Caki2 (cell line): Measurements from ENCODE around the gene BANF2. TPM values are rescaled to one million over a fixed set of nuclear protein-coding genes. Genes with fewer than 3 reads are reported as not detected.

Experiments
- DNase-seq: peaks from one replicate; pipeline ENCODE4 v3.0.0-alpha.2; 2015; ENCODE audit warnings: low read depth
- in situ Hi-C: cut with HindIII; loops from 2 replicates; pipeline ENCODE4 v1.10.0; 2016; ENCODE audit warnings: low sequenced_read_pairs, low pct_unique_long_range_greater_than_20kb, mixed read lengths
- total RNA-seq: library from RNA; depleted of rRNA; stranded (reverse); fragments of >200 nt; shearing (Covaris generic); gene quantifications from 2 replicates; pipeline ENCODE4 v1.2.3, GENCODE V29; 2014; ENCODE audit warnings: low replicate concordance

Gene BANF2
- total RNA-seq, 1 experiment from 2014 or later = not detected

- no peak for DNase-seq
- in situ Hi-C loops = no loop called here
Measured at GRCh38 chr20:17662333-17663039, 37.3 kb upstream of the BANF2 start.

- in situ Hi-C loops = no loop called here
Measured at GRCh38 chr20:17663040-17663399, 36.7 kb upstream of the BANF2 start.

GRCh38 chr20:17663486-17663885 is 36.3 kb upstream of the BANF2 start:
- in situ Hi-C loops = no loop called here
- DNase-seq = no peak

More at GRCh38 chr20:17663040-17663399, 36.7 kb upstream of the BANF2 start:
- DNase-seq = no peak

GRCh38 chr20:17664025-17664633 is 35.6 kb upstream of the BANF2 start:
- in situ Hi-C loops = no loop called here
- DNase-seq = no peak

GRCh38 chr20:17665756-17666155 is 34.0 kb upstream of the BANF2 start:
- in situ Hi-C loops = no loop called here
- DNase-seq = no peak

- in situ Hi-C loops = no loop called here
Measured at GRCh38 chr20:17666481-17666880, 33.3 kb upstream of the BANF2 start.

GRCh38 chr20:17667445-17667844 is 32.3 kb upstream of the BANF2 start:
- no peak for DNase-seq
- in situ Hi-C loops = no loop called here

More at GRCh38 chr20:17666481-17666880, 33.3 kb upstream of the BANF2 start:
- DNase-seq = no peak

- DNase-seq = no peak
- in situ Hi-C loops = no loop called here
Measured at GRCh38 chr20:17668432-17668831, 31.3 kb upstream of the BANF2 start.

GRCh38 chr20:17669306-17669931 is 30.3 kb upstream of the BANF2 start:
- DNase-seq = no peak
- in situ Hi-C loops = no loop called here

- no peak for DNase-seq
- in situ Hi-C loops = no loop called here
Measured at GRCh38 chr20:17671011-17671410, 28.8 kb upstream of the BANF2 start.

GRCh38 chr20:17671565-17671964 is 28.2 kb upstream of the BANF2 start:
- DNase-seq = no peak
- in situ Hi-C loops = no loop called here

- DNase-seq = no peak
- in situ Hi-C loops = no loop called here
Measured at GRCh38 chr20:17673084-17673483, 26.7 kb upstream of the BANF2 start.

- in situ Hi-C loops = no loop called here
- DNase-seq = no peak
Measured at GRCh38 chr20:17674722-17675518, 24.8 kb upstream of the BANF2 start.

GRCh38 chr20:17675519-17676377 is 24.0 kb upstream of the BANF2 start:
- in situ Hi-C loops = no loop called here
- DNase-seq = no peak

- in situ Hi-C loops = no loop called here
- DNase-seq = no peak
Measured at GRCh38 chr20:17676378-17676759, 23.4 kb upstream of the BANF2 start.

GRCh38 chr20:17676942-17677341 is 22.8 kb upstream of the BANF2 start:
- in situ Hi-C loops = no loop called here
- DNase-seq = no peak

- no peak for DNase-seq
- in situ Hi-C loops = no loop called here
Measured at GRCh38 chr20:17678295-17678694, 21.5 kb upstream of the BANF2 start.

GRCh38 chr20:17678886-17679285 is 20.9 kb upstream of the BANF2 start:
- no peak for DNase-seq
- in situ Hi-C loops = no loop called here
